ENCODE data around the gene TNNC2.

DNA sequence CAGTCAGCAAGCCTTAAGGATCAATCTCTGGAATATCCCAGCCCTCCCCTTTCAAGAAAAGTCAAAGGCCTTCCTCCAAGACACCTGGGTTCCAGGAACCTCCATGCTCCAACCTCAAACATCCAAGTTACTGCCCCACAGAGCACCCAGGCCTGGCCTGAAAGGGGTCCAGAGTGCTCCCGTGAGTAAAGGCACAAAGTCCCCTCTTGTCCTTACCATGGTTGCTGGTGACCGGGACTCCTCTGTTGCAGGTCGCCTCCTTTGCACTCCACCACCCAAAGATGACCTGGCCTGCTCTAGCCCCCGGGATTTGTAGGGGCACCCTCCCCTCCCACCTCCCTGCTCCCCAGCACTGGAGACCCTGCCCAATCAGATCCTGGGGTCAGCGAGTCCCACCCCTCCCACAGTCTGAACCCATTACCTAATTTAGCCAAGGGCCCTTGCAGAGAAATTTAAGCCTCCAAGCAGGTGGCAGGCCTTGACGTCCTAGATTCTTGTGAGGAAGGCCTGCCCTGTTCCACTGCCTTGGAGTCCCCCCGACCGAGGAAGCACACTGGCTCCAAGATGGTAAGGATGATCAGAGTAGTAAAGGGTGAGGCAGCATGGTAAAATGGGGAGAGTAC is at the start of gene TNNC2:
- TF ChIP-seq FOXM1 (IDR thresholded peaks at IDR 0.05; ENCODE audit: borderline replicate concordance, low read depth) (no peak), EGR1 (IDR thresholded peaks at IDR 0.05) (no peak), RAD21 (IDR thresholded peaks at IDR 0.05; ENCODE audit: low read depth) (no peak), TAF1 (IDR thresholded peaks at IDR 0.05; ENCODE audit: low read depth) (no peak), EP300 (IDR thresholded peaks at IDR 0.05; ENCODE audit: borderline replicate concordance) (no peak), CREB1 (IDR thresholded peaks at IDR 0.05; ENCODE audit: low read depth) (no peak), TEAD4 (IDR thresholded peaks at IDR 0.05) (no peak), ZBTB7A (IDR thresholded peaks at IDR 0.05; ENCODE audit: low read depth) (no peak), YY1 (IDR thresholded peaks at IDR 0.05; ENCODE audit: low read depth) (no peak), CEBPB (IDR thresholded peaks at IDR 0.05) (no peak), NFIC (IDR thresholded peaks at IDR 0.05) (no peak), TCF12 (IDR thresholded peaks at IDR 0.05; ENCODE audit: low read depth) (no peak)
- TF ChIP-seq, protein P1, sequence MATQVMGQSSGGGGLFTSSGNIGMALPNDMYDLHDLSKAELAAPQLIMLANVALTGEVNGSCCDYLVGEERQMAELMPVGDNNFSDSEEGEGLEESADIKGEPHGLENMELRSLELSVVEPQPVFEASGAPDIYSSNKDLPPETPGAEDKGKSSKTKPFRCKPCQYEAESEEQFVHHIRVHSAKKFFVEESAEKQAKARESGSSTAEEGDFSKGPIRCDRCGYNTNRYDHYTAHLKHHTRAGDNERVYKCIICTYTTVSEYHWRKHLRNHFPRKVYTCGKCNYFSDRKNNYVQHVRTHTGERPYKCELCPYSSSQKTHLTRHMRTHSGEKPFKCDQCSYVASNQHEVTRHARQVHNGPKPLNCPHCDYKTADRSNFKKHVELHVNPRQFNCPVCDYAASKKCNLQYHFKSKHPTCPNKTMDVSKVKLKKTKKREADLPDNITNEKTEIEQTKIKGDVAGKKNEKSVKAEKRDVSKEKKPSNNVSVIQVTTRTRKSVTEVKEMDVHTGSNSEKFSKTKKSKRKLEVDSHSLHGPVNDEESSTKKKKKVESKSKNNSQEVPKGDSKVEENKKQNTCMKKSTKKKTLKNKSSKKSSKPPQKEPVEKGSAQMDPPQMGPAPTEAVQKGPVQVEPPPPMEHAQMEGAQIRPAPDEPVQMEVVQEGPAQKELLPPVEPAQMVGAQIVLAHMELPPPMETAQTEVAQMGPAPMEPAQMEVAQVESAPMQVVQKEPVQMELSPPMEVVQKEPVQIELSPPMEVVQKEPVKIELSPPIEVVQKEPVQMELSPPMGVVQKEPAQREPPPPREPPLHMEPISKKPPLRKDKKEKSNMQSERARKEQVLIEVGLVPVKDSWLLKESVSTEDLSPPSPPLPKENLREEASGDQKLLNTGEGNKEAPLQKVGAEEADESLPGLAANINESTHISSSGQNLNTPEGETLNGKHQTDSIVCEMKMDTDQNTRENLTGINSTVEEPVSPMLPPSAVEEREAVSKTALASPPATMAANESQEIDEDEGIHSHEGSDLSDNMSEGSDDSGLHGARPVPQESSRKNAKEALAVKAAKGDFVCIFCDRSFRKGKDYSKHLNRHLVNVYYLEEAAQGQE (IDR thresholded peaks at IDR 0.05; ENCODE audit: low read depth) = no peak
- TF ChIP-seq, protein P2, sequence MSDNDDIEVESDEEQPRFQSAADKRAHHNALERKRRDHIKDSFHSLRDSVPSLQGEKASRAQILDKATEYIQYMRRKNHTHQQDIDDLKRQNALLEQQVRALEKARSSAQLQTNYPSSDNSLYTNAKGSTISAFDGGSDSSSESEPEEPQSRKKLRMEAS (IDR thresholded peaks at IDR 0.05) = no peak

Measured in Ishikawa (cell line).